GM12878 (cell line): ENCODE measurements around the gene GCH1. TPM values are rescaled to one million over a fixed set of nuclear protein-coding genes. Genes with fewer than 3 reads are reported as not detected.

Experiments
- BHLHE40 ChIP-seq, 2 experiments: fragments of 450-650 bp in 1 of 2; IDR thresholded peaks; 2 replicates each; pipeline ENCODE4 v1.6.1; 2011 to 2017; ENCODE audit warnings: low read depth in 2 of 2, borderline replicate concordance in 1 of 2, improper control_type of control experiment in 1 of 2, low read length in 1 of 2, mild to moderate bottlenecking in 1 of 2
- HDAC6 ChIP-seq: fragments of 200-600 bp; sonication (generic); IDR thresholded peaks from one replicate; pipeline ENCODE4 v1.8.0; 2017; ENCODE audit warnings: antibody characterized with exemption; ENCODE audit not compliant: unreplicated experiment
- NFIC ChIP-seq: IDR thresholded peaks from 2 replicates; pipeline ENCODE4 v1.6.1; 2012; ENCODE audit warnings: low read depth, mild to moderate bottlenecking, inconsistent platforms, low read length, moderate library complexity
- PBX3 ChIP-seq: IDR thresholded peaks from 2 replicates; pipeline ENCODE4 v1.6.1; 2011; ENCODE audit warnings: mild to moderate bottlenecking, low read depth, low read length, moderate library complexity; ENCODE audit not compliant: insufficient replicate concordance
- POLR2AphosphoS2 ChIP-seq: IDR thresholded peaks from 2 replicates; pipeline ENCODE4 v1.6.1; 2011; ENCODE audit warnings: low read depth, mild to moderate bottlenecking, low read length, improper control_type of control experiment, moderate library complexity
- SMC3 ChIP-seq: IDR thresholded peaks from 2 replicates; pipeline ENCODE4 v1.6.1; 2011; ENCODE audit warnings: low read length, improper control_type of control experiment, borderline replicate concordance
- TCF7 ChIP-seq: IDR thresholded peaks from 2 replicates; pipeline ENCODE4 v1.6.1; 2014; ENCODE audit warnings: antibody characterized with exemption, borderline replicate concordance
- ZNF24 ChIP-seq: fragments of 450-650 bp; IDR thresholded peaks from 2 replicates; pipeline ENCODE4 v1.6.1; 2017; ENCODE audit warnings: antibody characterized with exemption, mild to moderate bottlenecking
- polyA plus RNA-seq, 11 experiments: library from polyadenylated mRNA; depleted of rRNA in 4 of 11; unstranded in 6 of 11; stranded (reverse) in 5 of 11; fragments of >200 nt; fragmentation: Nextera tagmentation in 4 of 11; fragmentation: Illumina TruSeq in 1 of 11; extraction: Ambion mirVana in 4 of 11; extraction: Trizol in 1 of 11; gene quantifications; 1 replicate in 1 of 11; 2 replicates in 10 of 11; pipeline versions ENCODE4 v1.2.1 to v1.2.3, GENCODE V29; 2011 to 2016; ENCODE audit warnings: inconsistent platforms in 2 of 11, missing spikeins in 2 of 11, low read depth in 1 of 11
- total RNA-seq, 4 experiments: library from RNA; depleted of rRNA in 3 of 4; stranded (reverse); fragments of >200 nt in 3 of 4; fragmentation: Illumina TruSeq in 1 of 4; extraction: Trizol in 1 of 4; gene quantifications; 2 replicates each; pipeline versions ENCODE4 v1.2.1 to v1.2.3, GENCODE V29; 2013 to 2021
- TF ChIP-seq, protein P1 (sequence below): fragments of 450-650 bp; IDR thresholded peaks from 2 replicates; pipeline ENCODE4 v1.6.1; 2017; ENCODE audit warnings: low read depth, mild to moderate bottlenecking, moderate library complexity
- TF ChIP-seq, protein P2 (sequence below): fragments of 450-650 bp; IDR thresholded peaks from 2 replicates; pipeline ENCODE4 v1.6.1; 2017; ENCODE audit warnings: antibody characterized with exemption, mild to moderate bottlenecking, moderate library complexity

Gene GCH1
- total and polyA plus RNA-seq, 10 of the 15 experiments (the other 5 are each of a cell fraction or from before 2014, with no cell fraction given) = 25.1 to 37.0 (median 33.8) TPM

GRCh38 chr14:54902521-54903420 is at the start of gene GCH1 (continued):
- TF ChIP-seq BHLHE40 (IDR thresholded peaks at IDR 0.05; ENCODE audit: borderline replicate concordance in 1 of 2, low read depth in 2 of 2, low read length in 1 of 2) (peak in 1 of 2 experiments; percentile 32; a peak in 1 of 4 replicates), POLR2AphosphoS2 (no peak), SMC3 (no peak), ZNF24 (no peak), PBX3 (no peak), TCF7 (no peak), HDAC6 (no peak), NFIC (no peak)
- TF ChIP-seq, protein P1, sequence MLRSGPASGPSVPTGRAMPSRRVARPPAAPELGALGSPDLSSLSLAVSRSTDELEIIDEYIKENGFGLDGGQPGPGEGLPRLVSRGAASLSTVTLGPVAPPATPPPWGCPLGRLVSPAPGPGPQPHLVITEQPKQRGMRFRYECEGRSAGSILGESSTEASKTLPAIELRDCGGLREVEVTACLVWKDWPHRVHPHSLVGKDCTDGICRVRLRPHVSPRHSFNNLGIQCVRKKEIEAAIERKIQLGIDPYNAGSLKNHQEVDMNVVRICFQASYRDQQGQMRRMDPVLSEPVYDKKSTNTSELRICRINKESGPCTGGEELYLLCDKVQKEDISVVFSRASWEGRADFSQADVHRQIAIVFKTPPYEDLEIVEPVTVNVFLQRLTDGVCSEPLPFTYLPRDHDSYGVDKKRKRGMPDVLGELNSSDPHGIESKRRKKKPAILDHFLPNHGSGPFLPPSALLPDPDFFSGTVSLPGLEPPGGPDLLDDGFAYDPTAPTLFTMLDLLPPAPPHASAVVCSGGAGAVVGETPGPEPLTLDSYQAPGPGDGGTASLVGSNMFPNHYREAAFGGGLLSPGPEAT = no peak
- TF ChIP-seq, protein P2, sequence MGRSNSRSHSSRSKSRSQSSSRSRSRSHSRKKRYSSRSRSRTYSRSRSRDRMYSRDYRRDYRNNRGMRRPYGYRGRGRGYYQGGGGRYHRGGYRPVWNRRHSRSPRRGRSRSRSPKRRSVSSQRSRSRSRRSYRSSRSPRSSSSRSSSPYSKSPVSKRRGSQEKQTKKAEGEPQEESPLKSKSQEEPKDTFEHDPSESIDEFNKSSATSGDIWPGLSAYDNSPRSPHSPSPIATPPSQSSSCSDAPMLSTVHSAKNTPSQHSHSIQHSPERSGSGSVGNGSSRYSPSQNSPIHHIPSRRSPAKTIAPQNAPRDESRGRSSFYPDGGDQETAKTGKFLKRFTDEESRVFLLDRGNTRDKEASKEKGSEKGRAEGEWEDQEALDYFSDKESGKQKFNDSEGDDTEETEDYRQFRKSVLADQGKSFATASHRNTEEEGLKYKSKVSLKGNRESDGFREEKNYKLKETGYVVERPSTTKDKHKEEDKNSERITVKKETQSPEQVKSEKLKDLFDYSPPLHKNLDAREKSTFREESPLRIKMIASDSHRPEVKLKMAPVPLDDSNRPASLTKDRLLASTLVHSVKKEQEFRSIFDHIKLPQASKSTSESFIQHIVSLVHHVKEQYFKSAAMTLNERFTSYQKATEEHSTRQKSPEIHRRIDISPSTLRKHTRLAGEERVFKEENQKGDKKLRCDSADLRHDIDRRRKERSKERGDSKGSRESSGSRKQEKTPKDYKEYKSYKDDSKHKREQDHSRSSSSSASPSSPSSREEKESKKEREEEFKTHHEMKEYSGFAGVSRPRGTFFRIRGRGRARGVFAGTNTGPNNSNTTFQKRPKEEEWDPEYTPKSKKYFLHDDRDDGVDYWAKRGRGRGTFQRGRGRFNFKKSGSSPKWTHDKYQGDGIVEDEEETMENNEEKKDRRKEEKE = no peak
